ENCODE results near the gene NT5M. TPM values are rescaled to one million over a fixed set of nuclear protein-coding genes. Genes with fewer than 3 reads are reported as not detected.

The NT5M gene
- total and polyA plus RNA-seq, 2 donors (not counting 1 experiment from before 2014, with no cell fraction given) = 0.37 to 1.2 TPM

GRCh38 chr17:17347234-17347955 is 44.2 kb downstream of the NT5M start:
- TF ChIP-seq CTCF (conservative IDR thresholded peaks at IDR 0.05 in 1 of 2, IDR thresholded peaks at IDR 0.05 in 1 of 2; ENCODE audit: low read depth in 1 of 2, low read length in 2 of 2) = no peak
- no peak for TF ChIP-seq EZH2 (IDR thresholded peaks at IDR 0.05; ENCODE audit: low read length, missing control alignments)
- no peaks in the 10 kb centered on the region for H3K36me3 ChIP-seq (ENCODE audit: control insufficient read depth, insufficient read depth, low read length)
- no peaks in the 10 kb centered on the region for H3K27me3 ChIP-seq (ENCODE audit: control insufficient read depth, insufficient read depth, low read length)
- H3K4me1 ChIP-seq (ENCODE audit: control insufficient read depth, extremely low read depth, insufficient read depth, low read length) = peaks cover 6% of the 10 kb centered on the region
- no peaks in the 10 kb centered on the region for H4K20me1 ChIP-seq (ENCODE audit: control insufficient read depth, extremely low read depth, insufficient read depth, low read length)
- H3K4me2 ChIP-seq (ENCODE audit: extremely low read depth, insufficient read depth, low read length) = no peak overlapping the region
- no peak for DNase-seq (ENCODE audit: low read depth in 2 of 2)
- H3K79me2 ChIP-seq (ENCODE audit: control insufficient read depth, insufficient read depth, low read length) = no peaks in the 10 kb centered on the region
- H3K4me3 ChIP-seq (replicated peaks in 1 of 4; ENCODE audit: control extremely low read depth in 1 of 4, insufficient read depth in 1 of 4, low read depth in 3 of 4, low read length in 4 of 4) = no peak overlapping the region
- no peak overlapping the region for H2AFZ ChIP-seq (ENCODE audit: low read length)
- no peak overlapping the region for H3K9ac ChIP-seq (ENCODE audit: insufficient read depth, low read length)
- H3K27ac ChIP-seq (ENCODE audit: insufficient read depth, low read length) = no peak overlapping the region
- no peaks in the 10 kb centered on the region for H3K9me3 ChIP-seq (ENCODE audit: control insufficient read depth, insufficient read depth, low read depth, low read length)

GRCh38 chr17:17347956-17348871 is 45.0 kb downstream of the NT5M start:
- H3K9ac ChIP-seq (ENCODE audit: insufficient read depth, low read length) = no peak overlapping the region
- no peak overlapping the region for H2AFZ ChIP-seq (ENCODE audit: low read length)
- TF ChIP-seq EZH2 (IDR thresholded peaks at IDR 0.05; ENCODE audit: low read length, missing control alignments) (no peak), CTCF (conservative IDR thresholded peaks at IDR 0.05 in 1 of 2, IDR thresholded peaks at IDR 0.05 in 1 of 2; ENCODE audit: low read depth in 1 of 2, low read length in 2 of 2) (no peak)
- H3K36me3 ChIP-seq (ENCODE audit: control insufficient read depth, insufficient read depth, low read length) = no peaks in the 10 kb centered on the region
- no peak for DNase-seq (ENCODE audit: low read depth in 2 of 2)
- no peaks in the 10 kb centered on the region for H3K79me2 ChIP-seq (ENCODE audit: control insufficient read depth, insufficient read depth, low read length)
- peaks cover 8% of the 10 kb centered on the region for H3K4me1 ChIP-seq (ENCODE audit: control insufficient read depth, extremely low read depth, insufficient read depth, low read length)
- no peaks in the 10 kb centered on the region for H3K27me3 ChIP-seq (ENCODE audit: control insufficient read depth, insufficient read depth, low read length)
- H3K9me3 ChIP-seq (ENCODE audit: control insufficient read depth, insufficient read depth, low read depth, low read length) = no peaks in the 10 kb centered on the region
- H4K20me1 ChIP-seq (ENCODE audit: control insufficient read depth, extremely low read depth, insufficient read depth, low read length) = no peaks in the 10 kb centered on the region
- no peak overlapping the region for H3K27ac ChIP-seq (ENCODE audit: insufficient read depth, low read length)
- H3K4me3 ChIP-seq (replicated peaks in 1 of 4; ENCODE audit: control extremely low read depth in 1 of 4, insufficient read depth in 1 of 4, low read depth in 3 of 4, low read length in 4 of 4) = no peak overlapping the region
- no peak overlapping the region for H3K4me2 ChIP-seq (ENCODE audit: extremely low read depth, insufficient read depth, low read length)
